Ishikawa (cell line): ENCODE data around the gene KIR2DL4.
"Not testable (repeated sequence)": the region's sequence is repeated elsewhere in the genome, so short reads cannot be mapped to it uniquely, and the experiment has no call there.

ENCODE experiments used
- CEBPB ChIP-seq: IDR thresholded peaks from 2 replicates; pipeline ENCODE4 v1.6.1; 2012
- CREB1 ChIP-seq: IDR thresholded peaks from 2 replicates; pipeline ENCODE4 v1.6.1; 2012; ENCODE audit warnings: low read depth
- EGR1 ChIP-seq: IDR thresholded peaks from 2 replicates; pipeline ENCODE4 v1.6.1; 2012
- EP300 ChIP-seq: IDR thresholded peaks from 2 replicates; pipeline ENCODE4 v1.6.1; 2012; ENCODE audit warnings: borderline replicate concordance
- FOXM1 ChIP-seq: IDR thresholded peaks from 2 replicates; pipeline ENCODE4 v1.6.1; 2012; ENCODE audit warnings: low read depth, borderline replicate concordance
- NFIC ChIP-seq: IDR thresholded peaks from 2 replicates; pipeline ENCODE4 v1.6.1; 2012
- RAD21 ChIP-seq: IDR thresholded peaks from 2 replicates; pipeline ENCODE4 v1.6.1; 2012; ENCODE audit warnings: low read depth
- TAF1 ChIP-seq: IDR thresholded peaks from 2 replicates; pipeline ENCODE4 v1.6.1; 2012; ENCODE audit warnings: low read depth, mild to moderate bottlenecking
- TCF12 ChIP-seq: IDR thresholded peaks from 2 replicates; pipeline ENCODE4 v1.6.1; 2012; ENCODE audit warnings: low read depth
- TEAD4 ChIP-seq: IDR thresholded peaks from 2 replicates; pipeline ENCODE4 v1.6.1; 2012
- YY1 ChIP-seq: IDR thresholded peaks from 2 replicates; pipeline ENCODE4 v1.6.1; 2012; ENCODE audit warnings: low read depth
- ZBTB7A ChIP-seq: IDR thresholded peaks from 2 replicates; pipeline ENCODE4 v1.6.1; 2012; ENCODE audit warnings: low read depth
- TF ChIP-seq, protein P1 (sequence below): IDR thresholded peaks from 2 replicates; pipeline ENCODE4 v1.6.1; 2012
- TF ChIP-seq, protein P2 (sequence below): IDR thresholded peaks from 2 replicates; pipeline ENCODE4 v1.6.1; 2012; ENCODE audit warnings: low read depth, mild to moderate bottlenecking
- TF ChIP-seq, protein P3 (sequence below): IDR thresholded peaks from 2 replicates; pipeline ENCODE4 v1.6.1; 2012

The KIR2DL4 gene

DNA sequence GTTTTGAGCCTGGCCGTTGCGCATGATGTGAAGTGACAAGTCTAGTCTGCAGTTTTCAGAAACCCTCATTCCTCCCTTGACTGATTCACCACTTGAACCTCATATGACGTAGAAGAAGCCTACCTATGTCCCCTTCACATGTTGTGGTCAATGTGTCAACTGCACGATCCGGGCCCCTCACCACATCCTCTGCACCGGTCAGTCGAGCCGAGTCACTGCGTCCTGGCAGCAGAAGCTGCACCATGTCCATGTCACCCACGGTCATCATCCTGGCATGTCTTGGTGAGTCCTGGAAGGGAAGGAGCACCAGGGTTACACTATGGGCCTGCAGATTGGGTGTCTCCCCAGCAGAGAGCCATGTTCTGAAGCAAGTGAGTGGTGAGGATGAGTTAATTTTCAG, at the start of gene KIR2DL4:
TSS of gene KIR2DL4 (plus strand) at position 201 of the 400 bp plus-strand sequence. CDS start at position 243, 42 bp downstream.
- TF ChIP-seq CEBPB (no peak), RAD21 (no peak), ZBTB7A (no peak), EGR1 (no peak), YY1 (no peak), EP300 (no peak), CREB1 (no peak), TCF12 (no peak), FOXM1 (no peak), NFIC (no peak), TAF1 (no peak), TEAD4 (no peak)
- TF ChIP-seq, protein P1, sequence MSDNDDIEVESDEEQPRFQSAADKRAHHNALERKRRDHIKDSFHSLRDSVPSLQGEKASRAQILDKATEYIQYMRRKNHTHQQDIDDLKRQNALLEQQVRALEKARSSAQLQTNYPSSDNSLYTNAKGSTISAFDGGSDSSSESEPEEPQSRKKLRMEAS = no peak
- TF ChIP-seq, protein P2, sequence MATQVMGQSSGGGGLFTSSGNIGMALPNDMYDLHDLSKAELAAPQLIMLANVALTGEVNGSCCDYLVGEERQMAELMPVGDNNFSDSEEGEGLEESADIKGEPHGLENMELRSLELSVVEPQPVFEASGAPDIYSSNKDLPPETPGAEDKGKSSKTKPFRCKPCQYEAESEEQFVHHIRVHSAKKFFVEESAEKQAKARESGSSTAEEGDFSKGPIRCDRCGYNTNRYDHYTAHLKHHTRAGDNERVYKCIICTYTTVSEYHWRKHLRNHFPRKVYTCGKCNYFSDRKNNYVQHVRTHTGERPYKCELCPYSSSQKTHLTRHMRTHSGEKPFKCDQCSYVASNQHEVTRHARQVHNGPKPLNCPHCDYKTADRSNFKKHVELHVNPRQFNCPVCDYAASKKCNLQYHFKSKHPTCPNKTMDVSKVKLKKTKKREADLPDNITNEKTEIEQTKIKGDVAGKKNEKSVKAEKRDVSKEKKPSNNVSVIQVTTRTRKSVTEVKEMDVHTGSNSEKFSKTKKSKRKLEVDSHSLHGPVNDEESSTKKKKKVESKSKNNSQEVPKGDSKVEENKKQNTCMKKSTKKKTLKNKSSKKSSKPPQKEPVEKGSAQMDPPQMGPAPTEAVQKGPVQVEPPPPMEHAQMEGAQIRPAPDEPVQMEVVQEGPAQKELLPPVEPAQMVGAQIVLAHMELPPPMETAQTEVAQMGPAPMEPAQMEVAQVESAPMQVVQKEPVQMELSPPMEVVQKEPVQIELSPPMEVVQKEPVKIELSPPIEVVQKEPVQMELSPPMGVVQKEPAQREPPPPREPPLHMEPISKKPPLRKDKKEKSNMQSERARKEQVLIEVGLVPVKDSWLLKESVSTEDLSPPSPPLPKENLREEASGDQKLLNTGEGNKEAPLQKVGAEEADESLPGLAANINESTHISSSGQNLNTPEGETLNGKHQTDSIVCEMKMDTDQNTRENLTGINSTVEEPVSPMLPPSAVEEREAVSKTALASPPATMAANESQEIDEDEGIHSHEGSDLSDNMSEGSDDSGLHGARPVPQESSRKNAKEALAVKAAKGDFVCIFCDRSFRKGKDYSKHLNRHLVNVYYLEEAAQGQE = no peak
- TF ChIP-seq, protein P3, sequence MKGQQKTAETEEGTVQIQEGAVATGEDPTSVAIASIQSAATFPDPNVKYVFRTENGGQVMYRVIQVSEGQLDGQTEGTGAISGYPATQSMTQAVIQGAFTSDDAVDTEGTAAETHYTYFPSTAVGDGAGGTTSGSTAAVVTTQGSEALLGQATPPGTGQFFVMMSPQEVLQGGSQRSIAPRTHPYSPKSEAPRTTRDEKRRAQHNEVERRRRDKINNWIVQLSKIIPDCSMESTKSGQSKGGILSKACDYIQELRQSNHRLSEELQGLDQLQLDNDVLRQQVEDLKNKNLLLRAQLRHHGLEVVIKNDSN = no peak

DNA sequence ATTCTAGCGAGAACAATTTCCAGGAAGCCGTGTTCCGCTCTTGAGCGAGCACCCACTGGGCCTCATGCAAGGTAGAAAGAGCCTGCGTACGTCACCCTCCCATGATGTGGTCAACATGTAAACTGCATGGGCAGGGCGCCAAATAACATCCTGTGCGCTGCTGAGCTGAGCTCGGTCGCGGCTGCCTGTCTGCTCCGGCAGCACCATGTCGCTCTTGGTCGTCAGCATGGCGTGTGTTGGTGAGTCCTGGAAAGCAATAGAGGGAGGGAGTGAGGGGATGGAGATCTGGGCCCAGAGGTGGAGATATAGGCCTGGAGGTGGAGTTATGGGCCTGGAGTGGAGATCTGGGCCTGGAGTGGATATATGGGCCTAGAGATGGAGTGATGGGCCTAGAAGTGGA, 33.8 kb upstream of the KIR2DL4 start, which contains the start of gene KIR2DL1:
TSS of gene KIR2DL1 (plus strand) at position 148 of the 400 bp plus-strand sequence. CDS start at position 206, 58 bp downstream.
- TF ChIP-seq, protein P3 = not testable (repeated sequence)
- not testable (repeated sequence) for TF ChIP-seq RAD21, TAF1

DNA sequence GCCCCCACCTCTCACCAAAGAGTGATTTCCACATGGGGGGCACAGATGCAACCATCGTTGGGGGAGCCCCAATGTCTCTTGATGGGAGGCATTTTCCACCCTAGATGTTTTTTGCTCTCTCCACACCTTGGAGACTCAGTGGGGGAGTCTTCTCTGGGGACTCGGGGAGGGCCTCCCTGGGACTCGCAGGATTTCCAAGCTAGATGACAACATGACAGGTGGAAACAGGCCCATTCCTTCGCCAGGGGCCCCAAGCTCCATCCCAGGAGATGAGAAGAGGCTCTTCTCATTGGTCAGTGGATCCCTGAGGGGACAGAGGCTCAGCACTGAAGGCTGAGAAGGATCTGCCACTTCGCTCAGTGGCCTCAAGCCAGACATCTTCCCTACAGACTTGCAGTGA, 12.7 kb upstream of the KIR2DL4 start:
- TF ChIP-seq EP300 (no peak), YY1 (no peak), TAF1 (no peak), NFIC (no peak), FOXM1 (no peak)
- TF ChIP-seq, protein P3 = no peak

DNA sequence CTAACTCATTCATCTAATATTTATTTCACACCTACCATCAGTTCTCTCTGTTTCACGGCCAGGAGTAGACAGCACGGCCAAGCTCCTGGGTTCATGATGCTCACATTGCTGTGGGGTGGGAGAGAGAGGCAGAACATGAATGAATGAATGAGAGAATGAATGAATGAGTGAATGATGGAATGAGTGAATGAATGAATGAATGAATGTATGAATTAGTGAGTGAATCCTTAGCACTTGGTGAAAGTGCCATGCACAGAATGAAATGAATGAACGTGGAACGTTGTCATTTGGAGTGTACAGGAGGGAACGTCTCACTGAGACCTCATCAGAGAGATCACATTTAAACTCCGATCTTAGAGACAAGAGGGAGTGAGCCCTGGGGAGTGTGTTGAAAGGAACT, 11.9 kb upstream of the KIR2DL4 start:
- TF ChIP-seq FOXM1 (no peak), EGR1 (no peak), TCF12 (no peak), CEBPB (no peak), NFIC (no peak), RAD21 (no peak)

DNA sequence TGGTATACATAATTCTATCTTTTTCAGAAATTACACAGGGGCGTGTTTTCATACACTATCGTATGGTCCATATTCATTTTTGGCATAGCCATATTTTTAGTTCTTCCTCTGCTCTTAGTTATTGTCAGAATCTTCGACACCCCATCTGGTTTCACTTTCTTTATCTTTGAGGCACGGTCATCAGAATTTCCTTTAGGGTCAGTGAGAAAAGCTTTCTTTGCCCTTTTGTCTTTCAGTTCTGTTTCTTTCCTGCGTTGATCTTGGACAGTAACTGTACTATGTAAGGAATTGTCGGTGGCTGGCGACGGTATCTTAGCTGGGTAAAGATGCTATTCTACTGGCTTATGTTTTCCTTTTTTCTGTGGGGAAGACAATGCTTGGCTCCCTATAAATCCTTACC, 10.6 kb upstream of the KIR2DL4 start:
- TF ChIP-seq CREB1 (no peak), TEAD4 (no peak), ZBTB7A (no peak), CEBPB (no peak), EGR1 (no peak), YY1 (no peak), TAF1 (no peak), EP300 (no peak), RAD21 (no peak), NFIC (no peak), FOXM1 (no peak), TCF12 (no peak)
- TF ChIP-seq, protein P3 = no peak
- TF ChIP-seq, protein P2 = no peak
- TF ChIP-seq, protein P1 = no peak
